Loucy (cell line): ENCODE results near the gene ZNF205.

Experiments used
- H2AFZ ChIP-seq: fragments of 200-600 bp; sonication (generic); 2 replicates; pipeline ENCODE4 v1.6.0; 2016; ENCODE audit warnings: antibody characterized with exemption, mild to moderate bottlenecking, low read length, moderate library complexity
- H3F3A ChIP-seq: fragments of 200-600 bp; 2 replicates; pipeline ENCODE4 v1.6.0; 2016; ENCODE audit warnings: antibody characterized with exemption, low read depth, mild to moderate bottlenecking
- H3K27me3 ChIP-seq: fragments of 200-600 bp; sonication (generic); 2 replicates; pipeline ENCODE4 v1.6.1; 2014; ENCODE audit warnings: low read length, mild to moderate bottlenecking; ENCODE audit not compliant: insufficient read depth, poor library complexity, severe bottlenecking
- H3K36me3 ChIP-seq: fragments of 200-600 bp; sonication (generic); 2 replicates; pipeline ENCODE4 v1.6.1; 2016; ENCODE audit warnings: low read length; ENCODE audit not compliant: insufficient read depth
- H3K4me1 ChIP-seq: fragments of 200-600 bp; sonication (generic); 2 replicates; pipeline ENCODE4 v1.5.1; 2014; ENCODE audit warnings: low read length, mild to moderate bottlenecking; ENCODE audit not compliant: insufficient read depth, poor library complexity, severe bottlenecking
- H3K4me2 ChIP-seq: fragments of 200-600 bp; sonication (generic); 2 replicates; pipeline ENCODE4 v1.6.0; 2014; ENCODE audit warnings: antibody characterized with exemption, low read length, low read depth, mild to moderate bottlenecking; ENCODE audit not compliant: poor library complexity, severe bottlenecking
- H3K4me3 ChIP-seq: fragments of 200-600 bp; sonication (generic); 2 replicates; pipeline ENCODE4 v1.5.1; 2014; ENCODE audit warnings: low read length, mild to moderate bottlenecking, mixed read lengths; ENCODE audit not compliant: poor library complexity, severe bottlenecking
- H3K79me2 ChIP-seq: fragments of 200-600 bp; sonication (generic); 2 replicates; pipeline ENCODE4 v1.6.1; 2014; ENCODE audit warnings: low read length; ENCODE audit not compliant: insufficient read depth
- H3K9ac ChIP-seq: fragments of 200-600 bp; sonication (generic); 2 replicates; pipeline ENCODE4 v1.6.0; 2014; ENCODE audit warnings: mild to moderate bottlenecking, low read depth, low read length, moderate library complexity; ENCODE audit not compliant: poor library complexity, severe bottlenecking
- H3K9me2 ChIP-seq: fragments of 200-600 bp; sonication (generic); replicated peaks from 2 replicates; pipeline ENCODE4 v1.6.1; 2016; ENCODE audit warnings: low read depth, low read length, mixed read lengths
- H3K9me3 ChIP-seq: fragments of 200-600 bp; sonication (generic); 2 replicates; pipeline ENCODE4 v1.6.1; 2014; ENCODE audit warnings: mild to moderate bottlenecking, antibody characterized with exemption, low read length, low read depth; ENCODE audit not compliant: insufficient read depth
- H4K20me1 ChIP-seq: fragments of 200-600 bp; sonication (generic); 2 replicates; pipeline ENCODE4 v1.6.0; 2014; ENCODE audit warnings: antibody characterized with exemption, low read length, mild to moderate bottlenecking; ENCODE audit not compliant: insufficient read depth, poor library complexity, severe bottlenecking
- CTCF ChIP-seq: fragments of 200-600 bp; sonication (generic); conservative IDR thresholded peaks from 2 replicates; pipeline ENCODE4 v1.5.1; 2014; ENCODE audit warnings: mild to moderate bottlenecking, antibody characterized with exemption, low read length
- EZH2phosphoT487 ChIP-seq: fragments of 200-600 bp; IDR thresholded peaks from 2 replicates; pipeline ENCODE4 v1.6.1; 2018; ENCODE audit warnings: antibody characterized with exemption, mild to moderate bottlenecking, moderate library complexity, borderline replicate concordance

ZNF205 gene

GRCh38 chr16:3134338-3135125 is 22.1 kb downstream of the ZNF205 start, which contains the start of gene ZNF213:
Gene ZNF213, plus strand, starts transcription at chr16:3135029. Its CDS starts 2,252 bp downstream, at chr16:3137281.
- Histone ChIP-seq H3K9ac (peak within 1 kb of the TSS; percentile 95), H3K4me3 (peak within 1 kb of the TSS; percentile 90), H3K4me2 (peak within 1 kb of the TSS; percentile 87), H3K9me2 (no peaks in the 10 kb centered on the region), H4K20me1 (no peaks in the 10 kb centered on the region), H3K4me1 (no peaks in the 10 kb centered on the region), H3K27me3 (peaks cover 5% of the 10 kb centered on the region), H2AFZ (peak within 1 kb of the TSS; percentile 82), H3K9me3 (no peaks in the 10 kb centered on the region), H3K79me2 (peaks cover 32% of the 10 kb centered on the region), H3F3A (no peaks in the 10 kb centered on the region), H3K36me3 (no peaks in the 10 kb centered on the region)
- TF ChIP-seq CTCF, result no peak

GRCh38 chr16:3135126-3135715 is 22.8 kb downstream of the ZNF205 start:
- Histone ChIP-seq H3F3A (no peaks in the 10 kb centered on the region), H3K36me3 (no peaks in the 10 kb centered on the region), H3K4me2 (peak overlapping the region; percentile 71), H3K27me3 (peaks cover 5% of the 10 kb centered on the region), H3K9ac (peak overlapping the region; percentile 88), H3K79me2 (peaks cover 32% of the 10 kb centered on the region), H3K9me3 (no peaks in the 10 kb centered on the region), H3K4me1 (no peaks in the 10 kb centered on the region), H4K20me1 (no peaks in the 10 kb centered on the region), H3K9me2 (no peaks in the 10 kb centered on the region), H3K4me3 (peak overlapping the region; percentile 88), H2AFZ (peak overlapping the region; percentile 82)
- TF ChIP-seq CTCF, result no peak
- no peak for TF ChIP-seq EZH2phosphoT487

- TF ChIP-seq CTCF (no peak), EZH2phosphoT487 (no peak)
- Histone ChIP-seq H2AFZ (no peak overlapping the region), H3K9me2 (no peaks in the 10 kb centered on the region), H3F3A (no peaks in the 10 kb centered on the region), H3K4me3 (no peak overlapping the region), H3K4me1 (no peaks in the 10 kb centered on the region), H3K9ac (no peak overlapping the region), H3K4me2 (no peak overlapping the region), H3K79me2 (peaks cover 28% of the 10 kb centered on the region), H3K36me3 (no peaks in the 10 kb centered on the region), H3K9me3 (no peaks in the 10 kb centered on the region), H4K20me1 (no peaks in the 10 kb centered on the region), H3K27me3 (peaks cover 5% of the 10 kb centered on the region)
These were observed 24.9 kb downstream of the ZNF205 start for GRCh38 chr16:3137267-3137666.
